Stimulated activated CD4-positive, alpha-beta T cell treated with anti-CD3 and anti-CD28 coated beads, Interleukin-15, amount 100 ng/mL, for 48 hours (primary cell): ENCODE measurements around the gene DNAJB5.
A peak's percentile ranks its signal among the peaks of the same experiment; 100 is the strongest.
"Not testable (repeated sequence)": the region's sequence is repeated elsewhere in the genome, so short reads cannot be mapped to it uniquely, and the experiment has no call there.

Source experiments
- DNase-seq, 2 donors: peaks; one replicate each; pipeline ENCODE4 v3.0.0-alpha.2; 2020; ENCODE audit warnings: low read depth in 2 of 2

DNAJB5 gene

GRCh38 chr9:34989003-34989945 lies at the start of gene DNAJB5:
Gene DNAJB5, plus strand, starts transcription at chr9:34989745. Its CDS starts 886 bp downstream, at chr9:34990631.
- DNase-seq = peak; percentile 95

GRCh38 chr9:34939989-34940388 lies 49.6 kb upstream of the DNAJB5 start:
- not testable (repeated sequence) for DNase-seq

- no peak for DNase-seq
Observed at GRCh38 chr9:34948451-34948850, 41.1 kb upstream of the DNAJB5 start.

GRCh38 chr9:34954225-34954624 lies 35.3 kb upstream of the DNAJB5 start:
- DNase-seq = no peak

DNA sequence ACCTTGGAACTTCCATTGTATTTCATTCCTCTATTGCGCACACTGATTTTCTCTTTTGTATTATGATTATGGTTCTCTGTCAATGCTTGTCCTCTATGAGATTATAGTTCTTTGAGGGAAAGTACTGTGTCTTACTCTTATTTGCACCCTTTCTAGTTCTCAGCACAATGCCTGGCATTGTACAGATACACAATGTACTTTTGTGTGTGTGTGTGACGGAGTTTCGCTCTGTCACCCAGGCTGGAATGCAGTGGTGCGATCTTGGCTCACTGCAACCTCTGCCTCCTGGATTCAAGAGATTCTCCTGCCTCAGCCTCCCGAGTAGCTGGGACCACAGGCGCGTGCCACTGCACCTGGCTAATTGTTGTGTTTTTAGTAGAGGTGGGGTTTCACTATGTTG lies 33.5 kb upstream of the DNAJB5 start:
- not testable (repeated sequence) for DNase-seq

DNA sequence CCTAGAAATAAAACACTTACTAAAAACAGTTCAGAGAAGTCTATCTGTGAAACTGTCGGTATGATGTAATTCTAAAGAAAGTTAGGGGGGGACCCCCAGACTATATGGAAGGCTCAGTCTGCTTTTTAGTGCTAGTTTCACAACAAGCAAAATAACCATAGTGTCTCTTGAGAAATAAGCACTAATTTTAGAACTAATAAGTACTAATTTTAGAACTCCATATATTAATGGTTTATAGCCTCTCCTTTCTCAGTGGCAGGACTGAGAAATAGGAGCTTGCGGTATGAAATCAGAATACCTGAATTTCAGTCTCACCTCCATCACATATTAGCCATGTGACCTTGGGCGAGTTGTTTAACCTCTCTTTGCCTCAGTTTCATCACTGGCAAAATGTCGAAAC lies 32.9 kb upstream of the DNAJB5 start:
- no peak for DNase-seq

- no peak for DNase-seq
Observed at GRCh38 chr9:34957492-34958410, 31.8 kb upstream of the DNAJB5 start, which contains the start of gene PHF24. Gene PHF24, plus strand, starts transcription at chr9:34958285. Its CDS starts 13,014 bp downstream, at chr9:34971299.

DNA sequence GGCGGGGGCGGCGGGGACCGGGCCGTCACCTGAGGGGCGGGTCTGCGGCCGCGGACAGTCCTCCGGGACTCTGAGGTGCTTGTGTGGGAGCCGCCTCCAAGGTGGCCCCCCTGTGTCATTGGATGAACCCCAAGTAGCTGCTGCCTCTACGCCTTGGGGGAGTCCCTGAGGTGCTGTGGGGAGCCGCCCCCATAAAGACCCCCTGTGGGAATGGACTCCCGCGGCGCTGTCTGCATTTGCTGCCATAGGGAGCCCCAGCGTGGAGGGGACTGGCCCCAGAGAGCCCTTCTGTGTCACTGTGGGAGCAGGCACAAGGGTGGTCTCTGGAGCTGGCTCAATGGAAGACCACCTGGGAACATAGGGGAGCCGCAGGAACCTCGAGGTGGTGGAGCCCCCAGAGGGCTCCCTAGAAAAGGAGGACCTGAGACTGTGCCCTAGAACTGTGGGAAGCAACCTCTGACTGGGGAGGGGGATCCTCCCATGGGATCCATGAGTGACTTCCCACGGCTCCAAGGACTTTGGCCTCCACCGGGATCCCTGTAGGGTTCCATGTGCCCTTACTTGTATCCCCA lies 31.0 kb upstream of the DNAJB5 start:
- DNase-seq = no peak

DNA sequence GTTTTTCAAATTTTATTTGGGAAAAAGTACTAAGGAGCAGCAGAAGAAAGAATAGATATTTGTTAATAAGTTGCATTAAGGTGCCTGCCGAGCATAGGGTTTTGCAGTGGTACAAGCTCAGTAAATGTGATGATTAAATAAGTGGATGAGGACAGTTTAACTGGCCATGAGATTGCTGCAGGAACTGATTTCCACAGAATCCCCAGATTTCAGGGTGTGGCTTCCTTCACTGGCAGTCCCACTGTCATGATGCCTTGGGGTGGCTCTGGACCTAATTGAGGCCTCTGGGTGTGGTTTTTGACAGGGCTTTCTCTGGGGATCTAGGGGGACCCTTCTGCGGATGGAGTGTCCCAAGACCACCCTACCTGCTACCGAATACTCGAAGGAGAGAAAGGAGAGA lies 30.1 kb upstream of the DNAJB5 start:
- no peak for DNase-seq

GRCh38 chr9:34961574-34962490 lies 27.7 kb upstream of the DNAJB5 start:
- no peak for DNase-seq

DNA sequence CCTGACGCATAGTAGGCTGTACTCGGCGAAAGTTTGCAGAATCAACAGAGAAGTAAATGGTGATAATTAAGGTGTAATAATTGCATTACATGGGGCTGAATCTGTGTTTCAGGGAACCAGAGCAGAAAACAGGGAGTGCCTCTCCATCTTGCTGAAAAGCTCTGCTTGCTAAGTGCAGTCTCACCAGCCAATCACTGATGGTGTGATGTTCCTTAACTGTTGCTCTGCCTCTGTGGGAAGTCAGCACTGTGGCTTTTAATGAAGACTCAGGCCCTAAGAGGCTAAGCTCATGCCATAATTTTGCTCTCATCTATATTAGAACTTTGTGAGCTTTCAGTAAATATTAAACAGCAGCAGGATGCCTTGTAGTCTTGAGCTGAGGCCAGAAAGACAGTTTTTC lies 27.0 kb upstream of the DNAJB5 start:
- no peak for DNase-seq

DNA sequence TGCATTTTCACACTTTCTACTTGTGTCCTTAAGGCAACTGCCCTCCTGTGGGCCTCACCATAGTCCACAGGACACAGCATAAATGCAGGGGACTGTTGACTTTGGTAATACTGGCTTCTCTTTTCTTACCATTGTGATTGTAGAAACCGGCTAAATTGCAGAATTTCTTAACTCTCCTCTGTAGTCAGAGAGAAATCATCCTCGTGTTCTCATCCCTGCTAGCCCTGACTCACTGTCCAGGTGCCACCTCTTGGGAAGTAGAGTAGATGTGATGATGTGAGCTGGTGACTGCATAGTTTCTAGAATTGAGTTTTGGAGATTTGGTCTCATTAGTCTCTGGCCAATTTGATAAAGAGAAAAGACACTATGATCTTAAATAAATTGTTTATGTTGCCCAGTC lies 26.0 kb upstream of the DNAJB5 start:
- no peak for DNase-seq

DNA sequence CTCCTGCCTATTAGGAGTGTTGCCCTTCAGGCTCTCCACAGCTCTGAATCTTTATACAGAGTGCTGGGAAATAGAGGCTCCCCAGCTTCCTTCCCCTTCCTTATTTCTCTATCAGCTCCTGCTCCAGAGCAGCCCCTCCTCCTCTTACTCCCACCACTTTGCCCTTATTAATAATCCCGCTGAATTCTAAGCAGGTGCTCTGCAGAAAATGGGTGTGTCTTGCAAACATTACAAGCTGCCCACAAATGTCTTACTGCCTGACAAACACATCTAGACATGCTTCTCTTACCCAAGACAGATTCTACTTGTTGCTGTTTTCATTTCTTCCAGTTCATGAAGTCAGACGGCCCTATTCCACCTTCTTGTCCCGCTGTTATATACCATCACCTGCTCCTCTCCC lies 25.1 kb upstream of the DNAJB5 start:
- DNase-seq = no peak

- no peak for DNase-seq
Observed at GRCh38 chr9:34971146-34971811, 18.3 kb upstream of the DNAJB5 start.

DNA sequence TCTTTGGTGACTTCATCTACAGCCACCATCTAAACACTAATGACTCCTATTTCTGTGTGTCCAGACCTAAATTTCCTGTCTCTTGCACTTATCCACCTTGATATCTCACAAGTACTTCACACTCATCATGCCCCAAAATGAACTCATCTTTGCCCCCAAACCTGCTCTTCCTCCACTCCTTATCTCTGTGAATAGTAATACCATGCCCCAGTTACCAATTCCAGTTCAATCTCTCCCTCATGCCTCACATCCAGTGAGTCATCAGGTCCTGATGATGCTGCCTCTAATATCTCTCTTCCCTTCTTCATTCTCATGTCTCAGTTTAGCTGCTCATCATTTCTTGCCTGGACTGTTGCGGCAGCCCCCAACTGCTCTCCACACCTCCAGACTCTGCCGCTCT lies 14.9 kb upstream of the DNAJB5 start:
- DNase-seq = no peak

DNA sequence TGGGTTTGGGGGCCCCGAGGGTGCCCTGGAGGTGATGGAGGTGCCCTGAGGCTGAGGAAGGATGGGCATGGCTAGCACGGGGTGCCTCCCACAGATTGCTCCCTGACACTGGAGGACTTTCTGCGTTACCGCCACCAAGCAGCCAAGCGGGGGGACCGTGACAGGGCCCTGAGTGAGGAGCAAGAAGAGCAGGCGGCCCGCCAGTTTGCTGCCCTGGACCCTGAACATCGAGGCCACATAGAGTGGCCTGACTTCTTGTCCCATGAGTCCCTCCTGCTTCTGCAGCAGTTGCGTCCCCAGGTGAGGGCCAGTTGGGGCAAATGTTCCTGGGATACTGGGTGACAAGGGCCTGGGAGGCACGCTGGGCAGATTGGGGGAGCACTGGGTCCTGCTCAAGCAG lies 13.1 kb upstream of the DNAJB5 start:
- no peak for DNase-seq

DNA sequence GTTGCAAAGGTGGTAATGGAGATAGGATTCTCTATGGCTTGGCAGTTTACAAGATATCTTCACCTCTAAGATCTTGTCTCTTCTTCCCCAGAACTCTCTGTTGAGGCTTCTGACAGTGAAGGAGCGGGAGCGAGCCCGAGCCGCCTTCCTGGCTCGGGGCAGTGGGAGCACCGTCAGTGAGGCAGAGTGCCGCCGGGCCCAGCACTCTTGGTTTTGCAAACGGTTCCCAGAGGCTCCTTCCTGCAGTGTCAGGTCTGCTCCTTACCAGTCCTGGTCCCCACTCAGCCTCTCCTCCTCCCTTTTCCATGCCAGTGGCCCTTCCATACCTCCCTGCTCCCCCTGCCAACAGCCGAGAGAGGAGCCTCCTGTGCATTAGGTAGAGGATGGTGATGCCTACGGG lies 12.6 kb upstream of the DNAJB5 start:
- no peak for DNase-seq

- DNase-seq = no peak
Observed at GRCh38 chr9:34980181-34980761, 9.3 kb upstream of the DNAJB5 start.

- DNase-seq = no peak
Observed at GRCh38 chr9:34982361-34982760, 7.2 kb upstream of the DNAJB5 start.

DNA sequence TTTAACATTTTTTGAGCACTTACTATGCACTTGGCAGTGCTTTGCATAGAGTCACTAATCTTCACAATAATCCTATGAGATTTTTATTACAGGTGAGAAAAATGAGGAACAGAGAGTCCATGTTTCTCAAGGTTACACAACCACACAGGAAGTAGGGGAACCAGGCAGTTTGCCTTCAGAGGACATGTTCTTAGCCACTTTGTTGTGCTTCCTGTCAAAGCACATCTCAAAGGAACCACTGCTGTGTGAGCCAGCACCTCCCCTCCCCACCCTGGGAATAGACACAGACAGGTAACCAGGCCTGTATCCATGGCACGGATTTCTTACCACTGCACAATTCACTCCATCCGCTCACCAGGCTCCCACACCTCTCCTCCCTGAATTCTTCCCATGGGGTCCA lies 6.3 kb upstream of the DNAJB5 start:
- DNase-seq = no peak
